Endothelial cell of umbilical vein (primary cell): ENCODE results near the gene GGTA1.

Experiments used
- POLR2A ChIP-seq: IDR thresholded peaks from 2 replicates; pipeline ENCODE4 v1.6.1; 2012; ENCODE audit warnings: low read depth, mild to moderate bottlenecking, control low read depth, low read length
- TF ChIP-seq, protein P1 (sequence below): IDR thresholded peaks from 2 replicates; pipeline ENCODE4 v1.6.1; 2011; ENCODE audit not compliant: insufficient read depth, insufficient read length

- no peak for TF ChIP-seq POLR2A
- TF ChIP-seq, protein P1, sequence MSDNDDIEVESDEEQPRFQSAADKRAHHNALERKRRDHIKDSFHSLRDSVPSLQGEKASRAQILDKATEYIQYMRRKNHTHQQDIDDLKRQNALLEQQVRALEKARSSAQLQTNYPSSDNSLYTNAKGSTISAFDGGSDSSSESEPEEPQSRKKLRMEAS: no peak
These were observed 49.9 kb downstream of the GGTA1 start for GRCh38 chr9:121449786-121450185.
